Measurements from ENCODE around the gene KMT5C. TPM values are rescaled to one million over a fixed set of nuclear protein-coding genes. Genes with fewer than 3 reads are reported as not detected.

The KMT5C gene
- 5.2 and 7.5 TPM in 2 replicates for total RNA-seq (2014; rRNA removed; shearing (Covaris generic))
- polyA plus RNA-seq (2015; cell fraction: cytosol; rRNA removed), result 9.0 and 11.5 TPM in 2 replicates
- polyA plus RNA-seq (2015; cell fraction: nucleus; rRNA removed), result 57.1 and 67.8 TPM in 2 replicates

- in situ Hi-C loops (cut with HindIII; ENCODE audit: low pct_unique_long_range_greater_than_20kb, low sequenced_read_pairs), result no loop called here
Observed at GRCh38 chr19:55339105-55339888, at the start of gene KMT5C. KMT5C (plus strand) TSS chr19:55339876; CDS start chr19:55341937, 2,061 bp downstream.

GRCh38 chr19:55297267-55297666, 42.4 kb upstream of the KMT5C start:
- DNase-seq (ENCODE audit: low read depth, low spot score), result no peak
- in situ Hi-C loops (cut with HindIII; ENCODE audit: low pct_unique_long_range_greater_than_20kb, low sequenced_read_pairs), result no loop called here

More at GRCh38 chr19:55339105-55339888, at the start of gene KMT5C:
- peak; percentile 100 for DNase-seq (ENCODE audit: low read depth, low spot score)

- DNase-seq (ENCODE audit: low read depth, low spot score), result no peak
- in situ Hi-C loops (cut with HindIII; ENCODE audit: low pct_unique_long_range_greater_than_20kb, low sequenced_read_pairs), result no loop called here
Observed at GRCh38 chr19:55299991-55300390, 39.7 kb upstream of the KMT5C start.

GRCh38 chr19:55300886-55301458, 38.7 kb upstream of the KMT5C start:
- no peak for DNase-seq (ENCODE audit: low read depth, low spot score)
- in situ Hi-C loops (cut with HindIII; ENCODE audit: low pct_unique_long_range_greater_than_20kb, low sequenced_read_pairs), result no loop called here

GRCh38 chr19:55301459-55302317, 38.0 kb upstream of the KMT5C start:
- in situ Hi-C loops (cut with HindIII; ENCODE audit: low pct_unique_long_range_greater_than_20kb, low sequenced_read_pairs), result no loop called here
- peak; percentile 76 for DNase-seq (ENCODE audit: low read depth, low spot score)

GRCh38 chr19:55302318-55302703, 37.4 kb upstream of the KMT5C start:
- DNase-seq (ENCODE audit: low read depth, low spot score), result no peak
- in situ Hi-C loops (cut with HindIII; ENCODE audit: low pct_unique_long_range_greater_than_20kb, low sequenced_read_pairs), result no loop called here

GRCh38 chr19:55303477-55303876, 36.2 kb upstream of the KMT5C start:
- no peak for DNase-seq (ENCODE audit: low read depth, low spot score)
- in situ Hi-C loops (cut with HindIII; ENCODE audit: low pct_unique_long_range_greater_than_20kb, low sequenced_read_pairs), result no loop called here

GRCh38 chr19:55304279-55304978, 35.2 kb upstream of the KMT5C start:
- DNase-seq (ENCODE audit: low read depth, low spot score), result peak; percentile 64
- in situ Hi-C loops (cut with HindIII; ENCODE audit: low pct_unique_long_range_greater_than_20kb, low sequenced_read_pairs), result no loop called here

GRCh38 chr19:55304980-55305379, 34.7 kb upstream of the KMT5C start:
- DNase-seq (ENCODE audit: low read depth, low spot score), result no peak
- in situ Hi-C loops (cut with HindIII; ENCODE audit: low pct_unique_long_range_greater_than_20kb, low sequenced_read_pairs), result no loop called here

GRCh38 chr19:55305491-55305890, 34.2 kb upstream of the KMT5C start:
- peak; percentile 40 for DNase-seq (ENCODE audit: low read depth, low spot score)
- in situ Hi-C loops (cut with HindIII; ENCODE audit: low pct_unique_long_range_greater_than_20kb, low sequenced_read_pairs), result no loop called here

GRCh38 chr19:55305983-55306562, 33.6 kb upstream of the KMT5C start:
- in situ Hi-C loops (cut with HindIII; ENCODE audit: low pct_unique_long_range_greater_than_20kb, low sequenced_read_pairs), result no loop called here
- no peak for DNase-seq (ENCODE audit: low read depth, low spot score)

GRCh38 chr19:55306712-55307111, 33.0 kb upstream of the KMT5C start:
- DNase-seq (ENCODE audit: low read depth, low spot score), result no peak
- in situ Hi-C loops (cut with HindIII; ENCODE audit: low pct_unique_long_range_greater_than_20kb, low sequenced_read_pairs), result no loop called here

- no peak for DNase-seq (ENCODE audit: low read depth, low spot score)
- in situ Hi-C loops (cut with HindIII; ENCODE audit: low pct_unique_long_range_greater_than_20kb, low sequenced_read_pairs), result no loop called here
Observed at GRCh38 chr19:55308281-55308680, 31.4 kb upstream of the KMT5C start.

- in situ Hi-C loops (cut with HindIII; ENCODE audit: low pct_unique_long_range_greater_than_20kb, low sequenced_read_pairs), result no loop called here
- DNase-seq (ENCODE audit: low read depth, low spot score), result peak; percentile 22
Observed at GRCh38 chr19:55309448-55309847, 30.2 kb upstream of the KMT5C start.

- DNase-seq (ENCODE audit: low read depth, low spot score), result no peak
- in situ Hi-C loops (cut with HindIII; ENCODE audit: low pct_unique_long_range_greater_than_20kb, low sequenced_read_pairs), result no loop called here
Observed at GRCh38 chr19:55310498-55310897, 29.2 kb upstream of the KMT5C start.

- DNase-seq (ENCODE audit: low read depth, low spot score), result no peak
- in situ Hi-C loops (cut with HindIII; ENCODE audit: low pct_unique_long_range_greater_than_20kb, low sequenced_read_pairs), result no loop called here
Observed at GRCh38 chr19:55311397-55311796, 28.3 kb upstream of the KMT5C start.

- in situ Hi-C loops (cut with HindIII; ENCODE audit: low pct_unique_long_range_greater_than_20kb, low sequenced_read_pairs), result no loop called here
- DNase-seq (ENCODE audit: low read depth, low spot score), result no peak
Observed at GRCh38 chr19:55311797-55312196, 27.9 kb upstream of the KMT5C start.

All from SK-MEL-5 (cell line).